CD4-positive, alpha-beta T cell treated with Interleukin-15 for 4 hours (primary cell): Measurements from ENCODE around the gene MAGI1.
"Not testable (repeated sequence)": the region's sequence is repeated elsewhere in the genome, so short reads cannot be mapped to it uniquely, and the experiment has no call there.

Source experiments
- DNase-seq: peaks from one replicate; pipeline ENCODE4 v3.0.0-alpha.2; 2020; ENCODE audit warnings: low spot score

The MAGI1 gene

DNA sequence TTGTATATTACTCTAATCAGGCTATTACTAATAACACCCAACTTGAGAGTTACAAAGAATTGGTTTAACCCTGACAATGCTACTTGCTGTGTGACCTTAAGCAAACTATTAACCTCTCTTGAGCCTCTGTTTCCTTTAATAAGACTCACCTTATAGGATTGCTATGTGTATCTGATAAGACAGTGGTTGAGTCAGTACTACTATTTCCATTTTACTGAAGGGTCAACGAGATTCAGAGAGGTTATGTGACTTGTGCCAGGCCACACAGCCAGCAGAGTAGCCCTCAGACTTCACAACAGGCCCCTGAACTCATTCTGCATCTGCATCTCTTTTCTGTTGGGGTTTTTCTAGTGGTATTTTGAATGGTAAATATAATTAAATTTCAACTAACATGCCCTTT lies 420.1 kb downstream of the MAGI1 start:
- no peak for DNase-seq

DNA sequence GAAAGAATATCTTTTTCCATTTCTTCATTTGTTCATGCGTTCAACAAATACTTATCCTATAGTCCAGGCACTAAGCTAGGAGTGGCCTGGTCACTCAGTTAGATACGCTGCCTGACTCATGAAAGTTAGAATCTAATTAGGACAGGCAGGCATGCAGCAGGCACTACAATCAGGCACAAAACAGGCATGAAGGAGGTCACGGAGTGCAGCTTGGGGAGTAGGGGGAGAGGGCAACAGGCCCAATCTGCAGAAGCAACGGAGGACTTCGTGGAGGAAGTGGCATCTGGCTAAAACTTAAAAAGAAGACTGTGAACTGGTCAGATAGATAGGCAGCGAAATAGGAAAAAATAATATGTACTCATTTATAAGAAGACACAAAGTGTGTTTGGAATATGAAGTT lies 420.9 kb downstream of the MAGI1 start:
- no peak for DNase-seq

DNA sequence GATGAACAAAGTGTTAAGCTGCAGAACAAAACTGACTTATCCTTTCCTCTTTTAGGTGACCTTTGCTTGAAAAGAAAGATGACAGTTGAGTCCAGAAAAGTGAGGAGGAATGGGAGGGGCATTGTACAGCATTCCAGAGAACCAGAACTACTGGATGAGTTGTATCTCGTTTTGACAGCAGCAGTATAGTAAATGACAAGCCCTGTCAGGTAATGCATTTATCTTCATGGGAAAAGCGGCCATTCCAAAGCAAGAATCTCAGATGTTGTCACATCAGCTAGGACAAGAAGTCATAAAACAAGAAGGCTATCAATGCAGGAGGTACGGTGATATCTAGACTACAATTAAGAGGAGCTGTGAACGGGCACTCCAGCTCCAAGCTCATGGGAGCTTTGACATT lies 421.5 kb downstream of the MAGI1 start:
- DNase-seq: no peak

DNA sequence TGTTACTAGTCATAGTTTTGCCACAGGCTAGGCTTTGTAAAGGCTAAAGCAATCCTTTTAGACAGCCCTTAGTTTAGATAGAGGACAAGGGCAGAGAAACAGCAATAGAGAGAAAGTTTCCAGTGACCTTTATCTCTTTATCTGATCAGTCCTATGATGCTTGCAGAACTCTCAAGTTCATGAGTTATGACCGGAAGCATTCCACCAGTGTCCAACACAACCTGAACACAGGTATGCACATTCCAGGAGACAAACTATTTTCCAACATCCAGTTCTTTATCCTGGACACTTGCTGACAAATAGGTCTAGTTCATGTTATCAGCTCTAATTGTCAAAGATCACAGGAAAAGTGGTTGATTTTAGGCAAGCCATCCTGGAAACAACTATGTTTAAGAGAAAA lies 422.2 kb downstream of the MAGI1 start:
- DNase-seq: no peak

DNA sequence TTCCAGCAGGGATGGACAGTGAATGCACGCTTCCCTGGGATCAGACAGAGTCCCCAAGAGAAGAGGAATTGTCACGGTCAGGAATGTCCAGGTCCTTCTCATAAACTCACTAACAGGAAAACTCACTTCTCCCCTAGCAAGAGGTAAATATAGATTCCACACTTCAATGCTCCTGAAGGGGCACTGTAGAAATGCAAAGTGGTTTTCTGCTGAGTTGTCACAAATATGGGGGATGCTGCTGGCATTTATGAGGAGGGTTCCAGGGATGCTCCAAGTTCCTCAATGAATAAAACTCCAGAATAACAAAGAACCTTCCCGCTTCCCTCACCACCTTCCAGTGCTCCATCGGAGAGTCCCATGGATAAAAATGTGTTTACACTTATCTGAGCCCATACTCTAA lies 423.4 kb downstream of the MAGI1 start:
- no peak for DNase-seq

DNA sequence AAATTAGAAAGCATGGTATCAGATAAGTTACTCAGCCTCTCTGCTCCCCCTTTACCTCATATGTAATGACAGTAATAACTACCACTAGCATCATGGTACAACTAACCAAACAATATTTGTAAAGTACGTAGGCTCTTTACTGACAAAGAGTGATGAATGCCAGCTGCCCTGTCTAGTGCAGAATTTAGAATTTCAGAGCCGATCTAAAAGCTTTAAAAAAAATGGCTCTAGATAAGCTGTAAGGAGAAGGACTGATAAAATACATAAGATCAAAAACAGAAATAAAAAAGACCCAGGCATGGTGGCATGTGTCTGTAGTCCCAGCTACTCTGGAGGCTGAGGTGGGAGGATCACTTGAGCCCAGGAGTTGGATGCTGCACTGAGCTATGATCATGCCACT lies 424.1 kb downstream of the MAGI1 start:
- no peak for DNase-seq

DNA sequence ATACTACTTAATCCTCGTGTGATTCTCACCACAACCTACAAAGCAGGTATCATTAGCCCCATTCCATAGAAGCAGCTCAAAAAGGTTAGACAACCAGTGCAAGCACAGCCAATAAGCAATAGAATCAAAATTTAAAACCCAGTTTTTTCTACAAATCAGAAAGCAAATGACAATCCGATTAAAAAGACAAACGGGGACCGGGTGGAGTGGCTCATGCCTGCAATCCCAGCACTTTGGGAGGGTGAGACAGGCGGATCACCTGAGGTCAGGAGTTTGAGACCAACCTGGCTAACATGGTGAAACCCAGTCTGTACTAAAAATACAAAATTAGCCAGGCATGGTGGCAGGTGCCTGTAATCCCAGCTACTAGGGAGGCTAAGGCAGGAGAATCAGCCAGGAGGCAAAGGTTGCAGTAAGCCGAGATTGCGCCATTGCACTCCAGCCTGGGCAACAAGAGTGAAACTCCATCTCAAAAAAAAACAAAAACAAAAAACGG lies 430.7 kb downstream of the MAGI1 start:
- not testable (repeated sequence) for DNase-seq

DNA sequence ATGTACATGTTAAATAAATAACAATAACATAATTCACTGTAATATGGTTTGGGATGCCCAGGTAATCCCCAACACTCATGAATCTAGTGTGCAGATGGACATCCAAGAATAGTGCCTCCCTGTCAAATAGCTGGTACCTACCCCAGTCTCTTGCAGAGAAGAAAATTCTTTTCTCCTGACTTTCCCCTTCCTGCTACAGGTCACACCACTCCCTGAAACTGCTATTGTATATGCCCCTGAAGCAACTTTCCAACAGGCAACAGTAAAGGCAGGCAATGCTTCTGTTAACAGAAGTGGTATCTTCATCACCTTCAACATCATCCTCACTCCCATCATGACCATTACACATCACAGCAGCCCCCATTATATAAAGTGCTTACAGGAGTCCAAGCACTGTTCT lies 431.6 kb downstream of the MAGI1 start:
- no peak for DNase-seq

DNA sequence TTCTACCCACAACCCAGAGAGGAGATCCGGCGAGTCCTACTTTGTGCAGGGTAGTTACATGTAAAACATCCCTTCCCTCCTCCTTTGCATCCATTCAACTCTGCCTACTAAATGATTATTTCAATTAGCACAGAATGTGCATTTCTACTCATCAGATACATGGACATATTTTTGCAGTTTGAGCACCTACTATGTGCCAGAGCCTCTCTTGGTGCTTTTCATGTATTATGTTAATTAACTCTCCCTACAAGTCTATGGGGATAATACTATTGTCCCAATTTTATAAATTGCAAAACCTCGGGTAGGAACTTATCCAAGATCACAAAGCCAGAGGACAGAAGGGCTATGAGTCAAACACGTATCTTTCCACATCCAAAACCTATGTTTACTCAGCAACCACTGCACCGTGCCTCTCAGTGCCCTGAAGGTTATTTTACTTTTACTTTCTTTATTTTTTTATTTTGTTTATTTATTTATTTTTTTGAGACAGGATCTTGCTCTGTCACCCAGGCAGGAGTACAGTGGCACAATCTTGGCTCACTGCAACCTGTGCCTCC lies 432.8 kb downstream of the MAGI1 start:
- no peak for DNase-seq

DNA sequence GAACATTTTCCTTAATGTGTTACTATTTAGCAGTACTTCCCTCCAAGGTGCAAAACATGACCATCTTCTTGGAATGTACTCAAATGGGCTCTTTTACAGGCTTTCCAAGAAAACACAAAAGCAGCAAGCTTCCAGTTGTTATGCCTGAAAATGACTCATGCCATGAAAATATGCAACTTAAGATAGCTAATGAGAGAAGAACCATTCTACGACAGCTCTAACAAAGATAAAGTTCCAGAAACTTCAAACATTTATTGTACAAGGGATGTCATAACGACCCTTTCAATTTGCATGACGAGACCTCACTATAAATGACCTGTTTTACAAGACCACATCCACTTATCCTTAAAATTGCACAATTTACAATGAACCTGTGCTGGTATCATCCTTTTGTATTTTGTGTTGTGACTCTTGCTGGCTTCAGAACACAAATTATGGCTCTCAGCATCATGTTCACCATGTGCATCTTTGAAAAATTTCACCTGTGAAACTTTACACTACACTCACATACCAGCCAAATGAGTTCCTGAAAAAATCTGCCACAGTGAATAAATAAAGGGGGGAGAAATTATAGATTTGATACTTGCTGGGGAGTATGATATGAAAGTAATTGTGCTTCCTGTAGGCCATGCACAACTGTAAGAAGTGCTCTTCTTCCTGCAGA lies 433.7 kb downstream of the MAGI1 start:
- DNase-seq: no peak

DNA sequence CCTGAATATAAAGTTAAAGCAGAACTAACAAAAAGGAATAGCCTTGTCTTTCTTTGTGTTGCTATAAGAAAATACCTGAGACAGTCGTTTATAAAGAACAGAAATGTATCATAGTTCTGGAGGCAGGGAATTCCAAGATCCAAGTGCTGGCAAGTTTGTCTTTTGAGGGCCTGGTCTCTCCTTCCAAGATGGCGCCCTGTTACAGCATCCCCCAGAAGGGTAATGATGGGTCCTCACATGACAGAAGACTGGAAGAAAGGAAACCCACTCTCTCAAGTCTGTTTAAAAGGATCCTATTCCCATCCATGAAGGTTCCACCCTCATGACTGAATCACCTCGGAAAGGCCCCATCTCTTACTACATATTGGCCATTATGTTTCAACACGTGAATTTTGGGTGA lies 435.1 kb downstream of the MAGI1 start:
- no peak for DNase-seq

DNA sequence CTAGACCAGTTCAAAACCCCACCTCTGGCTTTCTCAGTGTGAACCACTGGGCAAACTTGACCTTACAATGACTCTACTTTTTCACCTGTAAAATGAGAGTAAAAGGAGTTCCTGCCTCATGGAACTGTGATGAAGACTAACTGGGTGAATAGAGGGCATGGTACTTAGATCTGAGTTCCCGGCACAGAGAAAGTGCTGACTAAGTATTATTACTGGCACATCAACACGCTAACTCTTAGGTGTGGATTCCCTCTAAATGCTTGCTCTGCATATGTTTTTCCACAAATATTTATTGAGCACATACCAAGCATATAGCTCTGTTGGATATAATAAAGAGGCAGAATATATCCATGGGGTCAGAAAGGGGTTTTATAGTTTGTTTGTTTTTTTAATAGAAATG lies 437.8 kb downstream of the MAGI1 start:
- DNase-seq: no peak

DNA sequence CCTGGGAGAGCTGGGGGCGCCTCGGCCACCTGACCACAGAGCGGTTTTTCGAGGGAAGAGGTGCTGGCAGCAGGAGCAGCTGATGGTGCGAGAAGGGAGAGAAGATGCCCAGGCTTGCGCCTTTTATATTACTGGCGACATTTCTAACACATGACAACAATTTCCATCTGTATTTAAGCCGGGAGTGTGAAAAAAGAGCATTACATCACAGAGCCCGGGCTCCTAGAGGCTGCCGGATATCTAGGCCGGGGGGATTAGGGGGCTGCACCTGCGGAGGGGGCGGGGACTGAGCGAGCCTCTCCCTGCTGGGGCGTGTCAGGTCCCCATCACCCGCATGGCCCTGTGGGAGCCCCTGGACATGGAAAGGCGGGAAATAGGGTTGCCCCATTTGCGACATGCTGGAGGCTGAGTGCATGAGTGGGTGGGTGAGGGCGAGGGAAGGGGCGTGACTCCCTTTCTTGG lies 440.7 kb downstream of the MAGI1 start:
- no peak for DNase-seq

DNA sequence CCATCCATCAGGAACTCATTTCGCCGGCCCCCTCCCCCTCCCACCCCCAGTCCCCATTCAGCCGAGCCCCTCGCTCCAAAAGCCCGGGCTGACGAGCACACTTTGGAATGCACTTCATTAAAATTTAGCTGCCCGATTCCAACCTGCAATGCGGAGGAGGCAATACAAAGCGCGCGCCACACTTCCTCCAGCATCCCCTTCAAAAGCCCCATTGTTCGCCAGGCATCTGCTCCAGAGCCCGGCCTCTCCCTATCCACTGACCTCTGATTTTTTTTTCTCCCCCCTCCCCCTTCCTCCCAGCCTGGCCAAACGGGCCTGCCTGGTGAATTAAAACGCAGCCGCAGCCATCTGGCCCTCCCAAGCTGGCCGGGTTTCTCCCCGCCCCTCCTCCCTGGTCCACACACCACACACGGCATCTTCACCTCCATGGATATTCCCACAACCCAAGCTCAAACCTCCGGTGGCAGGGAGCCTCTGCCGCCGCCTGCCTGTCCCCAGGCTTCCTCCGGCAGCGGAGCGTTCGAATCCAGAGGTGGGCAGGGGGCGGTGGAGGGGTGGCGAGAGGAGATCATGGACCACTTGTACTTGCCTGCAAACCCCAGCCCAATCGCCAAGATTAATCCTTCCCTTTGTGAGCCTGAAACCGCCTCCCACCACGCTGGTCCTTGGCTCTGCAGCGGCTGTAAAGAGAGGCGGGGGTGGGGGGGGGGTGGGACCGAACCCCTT lies 441.3 kb downstream of the MAGI1 start:
- DNase-seq: no peak

DNA sequence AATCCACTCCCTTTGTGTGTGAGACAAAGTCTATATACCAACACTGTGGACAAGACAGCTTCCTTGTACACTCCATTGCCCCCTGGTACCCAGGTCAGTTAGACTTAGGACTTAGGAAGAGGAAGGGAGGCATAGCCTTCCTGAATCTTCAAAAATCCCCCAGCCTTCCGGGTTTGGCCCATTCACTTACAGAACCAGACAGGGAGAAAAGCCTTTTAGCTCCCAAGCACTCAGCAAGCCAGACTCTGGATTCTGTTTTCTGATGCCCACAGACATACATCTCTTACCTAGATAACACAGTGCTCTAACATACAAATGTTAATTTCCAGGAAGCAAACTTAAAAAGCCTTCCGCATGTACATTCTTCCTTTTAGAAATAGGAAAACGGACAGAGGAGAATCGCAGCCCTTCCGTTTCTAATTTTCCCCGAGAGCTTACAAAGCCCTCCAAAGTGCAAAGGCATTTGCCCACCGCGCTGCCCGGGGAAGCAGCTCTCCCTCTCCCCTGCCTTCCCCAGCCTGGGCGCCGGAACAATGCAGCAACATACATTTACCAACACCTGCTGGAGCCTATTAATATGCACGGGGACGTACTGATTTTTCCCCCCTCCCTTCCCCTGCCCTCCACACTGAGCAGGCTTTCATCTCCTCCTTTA lies 442.0 kb downstream of the MAGI1 start:
- DNase-seq: no peak

DNA sequence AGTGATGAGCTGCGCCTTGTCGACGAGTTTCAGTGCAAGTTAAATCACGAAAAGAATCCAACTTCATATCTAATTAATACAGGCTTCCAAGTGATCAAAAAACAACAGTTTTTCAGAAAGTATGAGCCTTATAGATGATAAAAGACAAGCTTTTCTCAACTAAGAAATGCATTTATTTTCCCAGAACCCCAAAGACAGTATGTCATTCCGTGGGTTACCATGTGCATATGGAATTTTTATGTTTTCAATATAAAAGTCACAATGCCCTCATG lies 442.8 kb downstream of the MAGI1 start:
- DNase-seq: no peak

DNA sequence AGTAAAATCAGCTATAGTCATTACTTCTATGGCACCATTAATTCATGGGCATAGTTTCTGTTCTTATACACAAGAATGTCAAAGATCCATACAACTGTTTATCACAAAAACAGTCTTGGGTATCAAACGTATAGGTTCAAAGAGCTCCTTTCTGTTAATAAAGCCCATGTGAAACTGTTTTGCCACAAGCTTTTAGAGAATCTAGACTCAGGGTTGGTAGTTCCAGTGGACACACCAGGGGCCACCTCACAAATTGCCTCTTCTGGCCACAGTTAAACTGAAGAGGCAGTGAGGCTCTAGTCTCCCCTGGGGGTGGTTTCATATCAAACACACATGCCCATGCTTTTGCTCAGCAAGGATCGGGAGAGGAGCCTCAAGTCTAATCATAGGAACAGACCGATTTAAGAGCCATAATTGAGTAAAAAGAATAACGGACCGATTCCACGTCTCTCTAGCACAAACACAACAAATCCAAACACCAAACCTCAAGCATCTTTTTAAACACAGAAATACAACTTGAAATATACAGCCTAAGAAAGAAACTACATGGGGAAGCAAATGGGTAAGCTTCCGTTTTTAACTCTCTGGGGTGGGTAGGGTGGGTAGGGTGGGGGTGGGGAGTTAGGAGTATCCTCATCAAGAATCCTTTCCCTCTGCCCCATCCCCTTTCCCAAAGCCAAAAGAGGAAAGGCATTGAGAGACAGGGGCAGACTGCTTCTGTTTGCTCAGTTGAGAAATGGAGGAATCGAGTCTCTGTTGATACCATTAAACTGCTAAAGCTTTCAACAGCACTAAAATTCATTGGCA lies 443.3 kb downstream of the MAGI1 start:
- no peak for DNase-seq

DNA sequence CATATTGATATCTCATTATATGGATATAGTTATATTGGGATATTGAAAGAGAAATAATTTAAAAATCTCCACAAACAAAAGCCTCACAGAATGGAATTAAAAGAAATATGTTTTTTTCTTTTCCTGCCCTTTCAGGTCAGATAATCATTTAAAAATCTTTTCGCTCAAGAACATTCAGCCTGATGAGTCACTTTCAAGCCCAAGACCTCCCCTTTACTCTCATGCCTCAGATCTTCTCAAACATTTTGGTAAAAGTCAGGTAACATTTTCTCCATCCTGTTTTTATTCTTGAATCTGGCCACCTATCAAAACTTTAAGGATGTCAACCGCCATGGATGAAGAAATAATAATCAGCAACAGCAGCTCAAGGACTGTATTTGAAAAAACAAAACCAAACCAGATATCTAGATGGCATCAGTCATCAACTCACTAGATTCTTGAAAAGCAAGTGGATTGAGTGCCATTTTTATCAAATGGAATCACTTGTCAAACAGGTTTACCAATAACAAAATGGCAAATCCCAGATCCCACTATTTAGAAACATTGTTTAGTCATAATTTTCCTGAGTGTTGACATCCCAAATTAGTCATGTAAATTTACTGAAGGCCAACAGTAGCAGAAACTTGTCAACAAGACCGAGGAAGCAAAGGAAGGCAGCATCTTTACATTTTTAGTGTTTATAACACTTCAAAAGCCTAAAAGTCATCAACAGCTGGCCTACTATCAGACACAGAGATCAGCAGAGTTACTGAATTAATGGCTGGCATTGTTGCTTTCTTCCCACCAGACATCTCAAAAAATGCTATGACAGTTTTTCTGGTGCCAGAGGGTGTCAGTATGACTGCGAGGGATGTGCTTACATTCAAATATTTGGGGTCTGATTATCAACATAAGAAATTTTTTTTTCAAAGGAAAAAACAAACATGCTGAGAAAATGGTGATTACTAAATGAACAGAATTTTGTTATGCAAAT lies 444.7 kb downstream of the MAGI1 start:
- DNase-seq: no peak

DNA sequence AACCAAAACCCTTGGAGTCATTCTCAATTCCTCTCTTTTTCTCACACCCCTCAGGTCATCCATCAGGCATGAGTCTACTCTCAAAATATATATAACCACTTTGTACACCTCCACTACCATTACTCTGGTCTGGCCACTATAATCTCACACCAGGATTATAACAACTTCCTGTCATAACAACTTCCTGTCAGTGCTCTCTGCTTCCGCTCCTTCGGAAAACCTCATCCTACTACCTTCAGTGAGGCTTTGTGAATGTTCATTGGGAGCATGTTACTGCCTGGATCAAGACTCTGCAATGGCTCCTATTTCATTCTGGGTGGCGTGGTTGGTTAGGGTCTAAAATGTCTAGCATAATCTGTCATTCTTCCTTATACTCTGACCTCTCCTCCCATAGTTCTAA lies 447.4 kb downstream of the MAGI1 start:
- no peak for DNase-seq

DNA sequence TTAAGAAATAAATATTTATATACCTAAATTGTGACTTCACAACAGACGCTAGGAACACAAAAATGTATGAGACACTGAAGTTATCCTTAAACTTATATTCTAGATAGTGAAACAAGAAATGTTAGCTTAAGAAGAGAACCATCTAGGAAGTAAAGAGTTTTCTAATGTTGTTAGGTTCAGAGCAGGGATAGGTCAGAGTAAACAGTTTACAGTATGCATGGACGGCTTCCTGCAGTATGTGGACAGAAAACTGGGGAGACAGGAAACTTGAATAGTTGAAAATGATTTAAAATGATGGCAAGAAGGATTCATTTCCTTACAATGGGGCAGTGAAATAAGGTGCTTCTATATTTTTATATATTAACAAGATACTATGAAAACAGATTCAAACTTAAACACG lies 449.8 kb downstream of the MAGI1 start:
- DNase-seq: no peak
